Left renal cortex interstitium (tissue), 4 donors: ENCODE measurements around the gene RPA1. TPM values are rescaled to one million over a fixed set of nuclear protein-coding genes. Genes with fewer than 3 reads are reported as not detected.

Experiments used
- DNase-seq, 4 donors: peaks; one replicate each; pipeline ENCODE4 v3.0.0-alpha.2; 2013; ENCODE audit warnings: low read depth in 4 of 4, low spot score in 2 of 4, missing footprints in 1 of 4
- polyA plus RNA-seq, 4 donors: library from polyadenylated mRNA; unstranded; fragments of 120-200 nt; gene quantifications; one replicate each; pipeline ENCODE4 v1.2.1, GENCODE V29; 2013; ENCODE audit not compliant: insufficient read length in 4 of 4

The RPA1 gene
- polyA plus RNA-seq, 4 donors: 107 to 125 (median 124) TPM

DNA sequence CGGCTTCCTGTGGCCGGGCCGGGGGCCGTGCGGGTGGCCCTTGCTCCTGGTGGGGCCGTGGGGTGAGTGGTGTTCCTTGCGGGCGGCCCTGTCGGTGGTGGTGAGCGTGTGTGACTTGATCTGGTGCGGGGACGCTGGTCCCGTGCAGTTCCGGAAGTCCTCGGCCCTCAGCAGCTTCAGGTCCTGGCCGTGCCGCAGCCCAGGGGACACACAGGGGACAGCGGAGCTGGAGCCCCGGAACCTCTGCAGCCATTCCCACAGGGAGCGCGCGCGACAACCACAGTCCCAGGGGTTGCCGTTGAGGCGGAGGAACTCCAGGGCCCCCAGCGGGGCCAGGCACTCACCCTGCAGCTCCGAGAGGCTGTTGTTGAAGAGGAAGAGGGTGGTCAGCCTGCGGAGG lies 107.0 kb downstream of the RPA1 start:
- DNase-seq: no peak

DNA sequence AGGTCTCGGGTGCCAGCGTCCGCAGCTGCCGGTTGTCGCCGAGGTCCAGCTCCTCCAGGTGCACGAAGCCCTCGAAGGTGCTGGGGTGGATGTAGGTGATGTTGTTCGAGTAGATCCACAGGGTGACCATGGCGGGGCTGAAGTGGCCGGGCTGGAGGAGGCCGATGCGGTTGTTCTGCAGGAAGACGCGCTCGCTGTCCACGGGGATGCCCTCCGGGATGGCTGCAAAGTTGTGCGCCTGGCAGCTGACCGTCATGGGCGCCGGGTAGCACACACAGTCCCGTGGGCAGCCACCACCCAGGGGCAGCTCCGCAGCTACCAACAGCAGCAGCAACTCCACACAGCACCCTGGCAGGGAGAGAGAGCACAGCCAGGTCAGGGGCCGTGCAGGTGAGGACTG lies 107.7 kb downstream of the RPA1 start:
- DNase-seq: no peak

DNA sequence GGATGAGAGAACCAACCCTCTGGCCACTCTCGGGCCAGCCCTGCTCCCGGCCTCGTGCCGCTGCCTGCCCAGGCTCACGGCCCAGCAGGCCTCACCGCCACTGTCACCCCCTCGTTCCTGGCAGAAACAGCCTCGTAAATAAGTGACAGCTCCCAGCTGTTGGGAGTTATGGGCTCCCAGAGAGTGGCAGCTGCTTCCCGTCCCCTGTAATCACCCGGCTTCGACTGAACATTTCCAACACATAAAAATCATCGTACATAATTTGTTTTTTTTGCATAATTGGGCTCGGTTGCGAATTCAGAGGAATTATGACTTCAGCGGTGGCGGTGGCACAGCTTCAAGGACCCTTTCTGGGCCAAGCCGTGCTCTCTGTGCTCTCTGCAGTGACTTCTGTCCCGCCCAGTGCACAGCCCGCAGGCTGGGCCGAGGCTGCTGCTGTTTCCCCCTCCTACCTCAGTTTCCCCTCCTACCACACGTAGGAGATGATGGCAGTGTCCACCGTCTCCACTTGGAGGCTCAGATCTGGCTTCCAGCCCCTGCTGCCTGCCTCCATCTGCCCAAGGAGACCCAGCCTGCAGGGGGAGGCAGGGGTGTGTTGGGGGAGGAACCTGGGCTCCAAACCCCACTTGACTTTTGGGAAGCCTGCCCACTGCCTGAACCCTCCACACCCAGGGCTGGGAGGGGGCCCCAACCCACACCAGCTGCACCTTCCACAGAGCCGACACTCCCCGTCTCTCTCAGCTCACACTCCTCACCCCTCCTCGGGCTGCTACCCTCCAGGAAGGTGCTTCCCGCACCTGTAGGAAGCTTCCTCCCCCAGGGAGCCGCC lies 110.4 kb downstream of the RPA1 start:
- DNase-seq: peak; percentile 62 to 89 (median 74)

DNA sequence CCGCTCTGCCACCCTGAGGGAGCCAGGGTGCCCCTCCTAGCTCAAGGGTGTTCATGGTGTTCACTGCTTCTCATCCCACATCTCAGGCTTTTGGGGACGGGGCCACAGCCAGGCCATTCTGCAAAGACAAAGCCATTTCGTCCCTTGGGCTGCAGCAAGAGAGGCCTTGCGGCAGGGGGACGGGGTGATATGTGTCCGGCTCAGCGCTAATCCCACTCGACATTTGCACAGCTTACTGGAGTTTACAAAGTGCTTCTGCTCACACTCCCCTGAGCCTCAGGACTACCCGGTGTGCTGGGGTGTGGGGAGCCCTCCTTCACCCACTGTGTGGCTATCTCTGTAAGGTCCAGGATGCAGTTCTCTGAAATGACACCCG lies 111.0 kb downstream of the RPA1 start:
- DNase-seq: no peak

DNA sequence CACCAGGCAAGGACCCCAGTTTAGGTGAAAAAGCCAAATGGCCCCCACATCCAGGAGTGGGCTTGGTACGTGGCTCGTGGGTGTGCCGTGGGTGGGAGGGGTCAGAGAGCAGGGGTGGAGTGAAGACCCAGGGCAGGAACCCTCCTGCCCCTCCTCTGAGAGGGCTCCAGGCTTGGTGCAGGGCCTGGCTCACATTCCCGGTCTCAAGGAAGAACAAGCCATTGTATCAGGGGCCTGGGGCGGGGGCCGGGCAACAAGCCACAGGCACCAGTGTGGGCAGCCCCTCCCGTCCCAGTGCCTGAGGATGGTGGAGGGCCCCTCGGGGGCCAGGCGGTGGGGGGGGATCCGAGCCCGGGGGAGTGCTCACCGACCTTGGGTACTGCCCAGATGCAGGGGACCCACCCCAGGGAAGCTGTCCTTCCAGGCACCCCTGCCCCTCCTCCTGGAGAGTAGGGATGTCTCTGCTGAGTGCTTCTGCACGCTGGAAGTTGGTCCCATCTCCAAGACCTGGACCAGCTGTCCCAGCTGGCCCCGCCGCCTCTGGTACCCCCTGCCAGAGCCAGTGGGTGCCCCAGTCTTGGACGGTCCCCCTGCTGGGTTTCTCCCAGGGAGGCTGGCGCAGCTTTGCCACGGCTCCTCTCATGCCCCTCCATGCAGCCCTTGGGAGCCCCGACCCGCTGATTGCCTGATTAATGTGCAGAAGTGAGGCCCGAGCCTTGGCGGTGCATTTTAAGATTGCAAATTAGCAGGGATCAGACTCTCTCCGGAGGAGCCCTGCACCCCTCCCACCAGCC lies 111.7 kb downstream of the RPA1 start:
- DNase-seq: no peak

DNA sequence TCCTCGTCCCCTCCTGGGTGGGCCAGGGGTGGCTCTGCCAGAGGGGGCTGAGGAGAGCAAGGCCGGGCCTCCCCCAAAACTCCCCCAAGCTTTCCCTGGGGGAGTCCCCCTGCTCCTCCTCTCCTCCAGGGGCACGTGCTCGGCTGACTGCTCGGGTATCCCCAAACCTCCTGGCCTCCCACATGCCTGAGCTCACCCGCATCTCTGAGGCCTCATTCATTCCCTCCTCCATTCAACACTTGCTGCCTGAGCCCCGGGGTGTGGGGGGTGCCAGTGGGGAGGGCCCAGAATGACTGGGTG lies 112.2 kb downstream of the RPA1 start:
- DNase-seq: no peak

DNA sequence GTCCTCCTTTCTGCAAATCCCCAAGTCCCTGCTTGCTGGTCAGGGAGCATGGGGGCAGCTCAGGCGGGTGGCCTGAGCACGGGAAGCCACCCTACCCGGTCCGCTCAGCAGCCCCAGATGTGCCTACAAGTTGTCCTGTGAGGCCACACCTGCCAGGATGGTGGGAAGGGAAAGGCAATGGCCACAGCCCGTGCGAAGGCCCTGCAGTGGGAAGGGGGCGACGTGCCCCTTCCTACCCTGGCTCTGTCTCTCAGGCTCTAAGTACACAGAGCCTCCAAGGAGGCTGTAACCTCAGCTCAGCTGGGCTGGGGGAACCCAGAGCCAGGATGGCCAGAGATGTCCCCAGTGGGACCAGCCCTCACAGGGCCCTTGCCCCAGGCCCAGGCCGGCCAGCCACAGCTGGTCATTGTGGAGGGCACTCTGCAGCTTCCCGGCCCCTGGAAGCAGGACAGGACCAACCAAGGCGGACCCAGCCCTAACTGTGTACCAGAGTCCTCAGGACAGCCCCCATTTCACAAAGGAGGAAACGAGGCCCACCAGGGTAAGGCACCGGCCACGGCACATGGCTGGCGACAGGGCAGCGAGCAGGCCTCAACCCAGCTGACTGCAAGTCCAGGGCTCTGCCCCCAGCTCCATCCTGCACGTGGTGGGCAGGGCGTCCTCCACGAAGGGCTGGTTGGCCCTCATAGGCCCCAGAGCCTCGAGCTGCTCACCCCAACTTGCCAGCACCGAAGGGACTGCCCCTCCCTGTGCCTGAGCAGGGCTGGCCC lies 113.0 kb downstream of the RPA1 start:
- DNase-seq: no peak

DNA sequence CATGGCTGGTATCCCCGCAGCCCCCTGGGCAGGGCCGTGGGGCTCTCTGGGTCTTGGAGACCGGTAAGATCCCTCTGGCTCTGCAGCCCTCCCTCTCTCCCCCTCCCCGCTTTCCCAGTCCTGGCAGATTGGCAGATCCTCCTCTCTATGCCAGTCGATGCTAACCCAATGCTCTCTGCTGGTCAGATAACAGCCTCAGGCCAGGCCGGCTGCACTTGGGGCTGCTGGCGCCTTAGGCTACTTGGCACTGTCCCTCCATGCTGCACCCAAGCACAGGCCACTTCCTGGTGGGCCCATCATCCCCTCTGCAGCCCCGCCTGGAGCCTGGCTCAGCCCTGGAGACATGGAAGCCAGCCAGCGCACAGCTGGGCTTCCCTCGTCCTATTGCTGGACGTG lies 113.6 kb downstream of the RPA1 start:
- no peak for DNase-seq

DNA sequence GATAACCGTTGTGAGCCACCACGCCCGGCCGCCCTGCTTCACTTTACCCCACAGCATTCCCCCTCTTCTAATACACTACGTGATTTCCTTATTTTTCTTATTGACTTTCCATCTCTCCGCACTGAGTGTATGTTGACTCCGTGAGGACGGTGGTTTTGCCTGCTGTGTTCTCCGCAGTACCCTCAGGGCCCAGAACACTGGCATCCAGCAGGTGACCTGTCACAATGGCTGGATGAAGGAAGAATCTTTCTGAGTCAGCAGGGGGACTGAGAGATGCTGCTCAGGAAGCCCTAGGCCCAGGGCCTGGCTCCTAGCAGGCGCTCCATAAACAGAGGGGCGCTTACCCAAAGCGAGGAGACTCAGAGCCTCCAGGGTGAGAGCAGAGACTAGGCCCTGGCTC lies 115.8 kb downstream of the RPA1 start:
- no peak for DNase-seq

DNA sequence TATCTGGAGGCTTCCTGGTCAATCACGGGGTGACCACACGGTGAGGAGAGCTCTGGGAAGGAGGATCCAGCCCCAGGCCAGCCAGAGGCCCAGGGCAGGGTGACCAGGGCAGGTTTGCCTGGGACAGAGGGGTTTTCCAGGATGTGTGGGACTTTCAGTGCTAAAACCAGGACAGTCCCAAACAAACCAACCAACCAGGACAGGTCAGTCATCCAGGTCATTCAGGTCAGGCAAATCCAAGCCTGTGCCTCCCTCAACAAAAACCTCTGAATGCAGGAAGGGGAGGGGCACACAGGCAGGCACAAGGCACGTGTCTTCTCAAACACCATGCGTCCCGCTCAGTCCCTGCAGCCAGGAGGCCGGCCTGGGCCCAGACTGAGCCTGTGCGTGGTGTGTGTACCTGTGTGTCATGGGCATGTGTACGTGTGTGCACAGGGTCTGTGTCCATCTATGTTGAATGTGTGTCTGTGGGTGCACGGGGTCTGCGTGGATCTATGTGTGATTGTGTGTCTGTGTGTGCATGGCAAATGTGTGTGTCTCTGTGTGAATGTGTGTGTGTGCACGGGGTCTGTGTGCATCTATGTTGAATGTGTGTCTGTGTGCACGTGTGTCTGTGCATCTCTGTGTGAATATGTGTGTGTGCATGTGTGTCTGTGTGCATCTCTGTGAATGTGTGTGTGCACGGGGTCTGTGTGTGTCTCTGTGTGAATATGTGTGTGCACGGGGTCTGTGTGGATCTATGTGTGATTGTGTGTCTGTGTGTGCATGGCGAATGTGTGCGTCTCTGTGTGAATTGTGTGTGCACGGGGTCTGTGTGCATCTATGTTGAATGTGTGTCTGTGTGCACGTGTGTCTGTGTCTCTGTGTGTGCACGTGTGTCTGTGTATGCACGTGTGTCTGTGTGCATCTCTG lies 116.5 kb downstream of the RPA1 start:
- no peak for DNase-seq

DNA sequence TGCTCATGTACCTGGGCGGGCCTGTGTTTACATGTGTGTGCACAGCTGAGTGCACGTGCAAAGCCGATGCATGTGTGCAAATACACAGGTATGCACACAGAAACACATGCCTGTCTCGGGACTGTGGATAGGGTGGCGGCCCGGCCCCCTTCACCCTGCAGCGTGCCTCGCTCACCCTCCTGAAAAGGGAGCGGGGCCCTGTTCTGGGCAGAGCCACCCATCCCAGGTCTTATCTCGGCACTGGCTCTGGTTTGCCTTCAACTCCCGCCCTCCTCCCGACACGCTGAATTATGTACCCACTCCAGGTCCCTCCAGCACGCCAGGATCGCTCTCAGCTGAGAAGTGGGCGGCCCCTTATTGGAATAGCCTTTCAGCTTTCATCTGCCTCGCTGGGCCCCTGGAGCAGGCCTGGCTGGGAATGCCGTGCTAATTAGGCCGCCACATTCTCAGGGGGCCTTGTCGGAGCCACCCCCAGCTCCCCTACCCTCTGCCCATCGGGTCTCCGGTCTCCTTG lies 117.5 kb downstream of the RPA1 start:
- DNase-seq: no peak

DNA sequence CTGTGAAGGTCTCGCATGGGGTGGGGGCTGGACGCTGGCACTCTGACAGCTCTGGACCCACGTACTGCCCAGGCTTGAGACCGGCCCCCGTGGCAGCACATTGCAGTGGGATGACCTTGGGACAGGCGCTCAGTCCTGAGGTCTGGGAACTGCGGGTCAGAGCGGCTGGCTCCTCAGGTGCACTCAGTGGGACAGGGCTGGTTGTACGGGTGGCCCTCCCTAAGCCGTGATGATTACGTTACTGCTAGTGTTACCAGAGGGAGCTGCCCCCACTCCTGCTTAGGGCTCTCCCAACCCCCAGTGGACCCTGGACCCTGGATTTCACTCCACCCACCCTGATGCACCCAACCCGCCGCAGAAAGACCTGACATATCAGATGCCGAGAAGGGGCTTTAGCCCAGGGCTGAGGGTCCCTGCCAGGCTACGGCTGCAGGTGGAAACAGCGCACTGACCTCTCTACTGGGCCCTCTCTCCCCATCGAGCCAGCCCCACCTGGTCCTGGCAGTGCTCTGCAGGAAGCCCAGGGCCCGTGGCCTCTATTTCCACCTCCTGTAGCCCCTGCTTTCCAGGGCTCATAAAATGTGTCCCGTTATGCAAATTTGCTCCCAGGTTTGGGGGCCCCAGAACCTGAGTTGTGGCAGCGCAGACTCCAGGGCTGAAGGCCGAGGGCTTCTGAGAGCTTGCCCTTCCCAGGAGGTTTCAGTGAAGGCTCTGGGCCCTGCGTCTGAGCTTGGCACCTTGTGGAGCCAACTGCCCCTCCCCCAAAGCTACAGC lies 118.1 kb downstream of the RPA1 start:
- DNase-seq: no peak

DNA sequence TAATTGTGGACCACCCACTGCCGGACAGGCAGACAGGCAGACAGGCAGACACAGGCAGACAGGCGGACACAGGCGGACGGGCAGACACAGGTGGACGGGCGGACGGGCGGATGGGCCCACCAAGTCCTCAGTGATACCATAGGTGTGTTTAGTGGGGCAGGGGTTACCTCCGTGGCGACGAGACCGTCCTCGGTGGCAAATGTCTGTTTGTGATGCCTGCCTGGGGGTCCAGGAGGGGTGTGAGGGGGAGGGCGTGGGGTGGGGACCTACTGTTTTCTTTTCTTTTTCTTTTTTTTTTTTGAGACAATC lies 118.7 kb downstream of the RPA1 start:
- DNase-seq: no peak

Other genes with a start within 250 kb of the RPA1 start
- 10 to 100 TPM; 31.9 to 35.8 (median 33.5) TPM for gene SLC43A2, start 201.2 kb upstream of the RPA1 start, polyA plus RNA-seq
- gene SCARF1, start 184.3 kb upstream of the RPA1 start, polyA plus RNA-seq: 1 to 10 TPM; 5.7 to 9.7 (median 8.2) TPM
- gene RILP, start 180.1 kb upstream of the RPA1 start, polyA plus RNA-seq: 1 to 10 TPM; 4.5 to 6.4 (median 5.2) TPM
- gene PRPF8, start 145.1 kb upstream of the RPA1 start, polyA plus RNA-seq: 100 to 1,000 TPM; 290 to 334 (median 302) TPM
- 1 to 10 TPM; 5.3 to 7.0 (median 6.4) TPM for gene TLCD2, start 119.6 kb upstream of the RPA1 start, polyA plus RNA-seq
- gene WDR81, start 105.3 kb upstream of the RPA1 start, polyA plus RNA-seq: 10 to 100 TPM; 11.6 to 23.2 (median 18.8) TPM
- 100 to 1,000 TPM in 2 of 4 donors, 10 to 100 TPM in 2; 79.0 to 117 (median 99.2) TPM for gene SERPINF2, start 87.1 kb upstream of the RPA1 start, polyA plus RNA-seq
- 100 to 1,000 TPM; 129 to 224 (median 167) TPM for gene SERPINF1, start 67.9 kb upstream of the RPA1 start, polyA plus RNA-seq
- gene SMYD4, start 103 bp upstream of the RPA1 start, polyA plus RNA-seq: 10 to 100 TPM; 12.0 to 19.2 (median 15.0) TPM
- gene RTN4RL1, start 195.3 kb downstream of the RPA1 start, polyA plus RNA-seq: 1 to 10 TPM in 3 of 4 donors, under 1 TPM in 1; 0.69 to 2.2 (median 1.8) TPM
- gene DPH1, start 200.1 kb downstream of the RPA1 start, polyA plus RNA-seq: 10 to 100 TPM; 33.1 to 72.4 (median 51.4) TPM
- 10 to 100 TPM; 11.4 to 21.7 (median 12.7) TPM for gene OVCA2, start 212.0 kb downstream of the RPA1 start, polyA plus RNA-seq
- 10 to 100 TPM; 16.5 to 41.9 (median 24.8) TPM for gene HIC1, start 225.1 kb downstream of the RPA1 start, polyA plus RNA-seq